Suprapubic skin (tissue), 3 donors: ENCODE measurements around the gene CERS6.

Source experiments
- POLR2A ChIP-seq, 2 donors: fragments of 450-650 bp; IDR thresholded peaks; one replicate each; pipeline ENCODE4 v1.6.1; 2017; ENCODE audit warnings: antibody characterized with exemption in 2 of 2, mild to moderate bottlenecking in 2 of 2, moderate library complexity in 2 of 2
- TF ChIP-seq, protein P1 (sequence below), 2 donors: fragments of 200-600 bp in 1 of 2; fragments of 450-650 bp in 1 of 2; sonication (generic) in 1 of 2; IDR thresholded peaks; one replicate each; pipeline ENCODE4 v1.5.1; 2016 to 2019; ENCODE audit warnings: antibody characterized with exemption in 2 of 2, mild to moderate bottlenecking in 1 of 2, moderate library complexity in 1 of 2

DNA sequence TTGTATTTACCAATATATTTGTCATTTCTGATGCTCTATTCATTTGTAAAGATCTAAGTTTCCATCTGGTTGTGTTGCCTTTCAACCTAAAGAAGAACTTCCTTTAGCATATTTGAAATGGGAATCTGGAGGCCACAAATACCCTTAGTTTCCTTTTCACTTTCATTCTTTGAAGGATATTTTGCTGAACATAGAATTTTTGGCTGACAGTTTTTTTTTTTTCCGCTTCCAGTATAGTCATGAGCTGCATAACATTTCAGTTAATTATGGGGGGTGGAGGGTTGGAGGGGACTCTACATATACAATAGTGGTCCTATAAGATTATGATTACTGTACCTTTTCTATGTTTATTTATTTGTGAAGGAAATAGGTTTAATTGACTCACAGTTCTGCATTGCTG, 83.9 kb downstream of the CERS6 start:
- TF ChIP-seq, protein P1, sequence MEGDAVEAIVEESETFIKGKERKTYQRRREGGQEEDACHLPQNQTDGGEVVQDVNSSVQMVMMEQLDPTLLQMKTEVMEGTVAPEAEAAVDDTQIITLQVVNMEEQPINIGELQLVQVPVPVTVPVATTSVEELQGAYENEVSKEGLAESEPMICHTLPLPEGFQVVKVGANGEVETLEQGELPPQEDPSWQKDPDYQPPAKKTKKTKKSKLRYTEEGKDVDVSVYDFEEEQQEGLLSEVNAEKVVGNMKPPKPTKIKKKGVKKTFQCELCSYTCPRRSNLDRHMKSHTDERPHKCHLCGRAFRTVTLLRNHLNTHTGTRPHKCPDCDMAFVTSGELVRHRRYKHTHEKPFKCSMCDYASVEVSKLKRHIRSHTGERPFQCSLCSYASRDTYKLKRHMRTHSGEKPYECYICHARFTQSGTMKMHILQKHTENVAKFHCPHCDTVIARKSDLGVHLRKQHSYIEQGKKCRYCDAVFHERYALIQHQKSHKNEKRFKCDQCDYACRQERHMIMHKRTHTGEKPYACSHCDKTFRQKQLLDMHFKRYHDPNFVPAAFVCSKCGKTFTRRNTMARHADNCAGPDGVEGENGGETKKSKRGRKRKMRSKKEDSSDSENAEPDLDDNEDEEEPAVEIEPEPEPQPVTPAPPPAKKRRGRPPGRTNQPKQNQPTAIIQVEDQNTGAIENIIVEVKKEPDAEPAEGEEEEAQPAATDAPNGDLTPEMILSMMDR (IDR thresholded peaks at IDR 0.05), result no peak
- no peak for TF ChIP-seq POLR2A (IDR thresholded peaks at IDR 0.05)
